IPS DF 4.7 (cell line): Measurements from ENCODE around the gene ETS1.

Source experiments
- DNase-seq: peaks from one replicate; pipeline ENCODE4 v3.0.0-alpha.2; 2013; ENCODE audit warnings: low spot score; ENCODE audit errors: extremely low read depth

The ETS1 gene

DNA sequence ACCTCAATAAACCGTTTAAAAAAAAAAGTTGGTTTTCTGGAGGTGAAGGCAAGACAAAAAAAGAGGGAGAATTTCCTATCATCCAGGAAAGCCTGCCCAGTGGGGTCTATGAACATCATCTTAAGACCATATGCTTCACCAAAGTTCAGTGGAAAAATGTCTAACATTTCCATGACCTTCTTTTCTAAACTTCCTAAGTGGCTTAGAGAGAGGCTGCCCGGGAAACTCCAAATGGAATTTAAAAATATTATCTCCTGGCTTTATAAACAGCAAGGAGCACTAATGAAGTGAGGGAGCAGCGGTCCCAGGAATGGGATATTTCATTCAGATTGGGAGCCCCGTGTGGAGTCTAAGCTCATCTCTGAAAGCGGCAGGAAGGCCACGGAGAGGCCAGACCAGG is 46.9 kb downstream of the ETS1 start:
- no peak for DNase-seq

DNA sequence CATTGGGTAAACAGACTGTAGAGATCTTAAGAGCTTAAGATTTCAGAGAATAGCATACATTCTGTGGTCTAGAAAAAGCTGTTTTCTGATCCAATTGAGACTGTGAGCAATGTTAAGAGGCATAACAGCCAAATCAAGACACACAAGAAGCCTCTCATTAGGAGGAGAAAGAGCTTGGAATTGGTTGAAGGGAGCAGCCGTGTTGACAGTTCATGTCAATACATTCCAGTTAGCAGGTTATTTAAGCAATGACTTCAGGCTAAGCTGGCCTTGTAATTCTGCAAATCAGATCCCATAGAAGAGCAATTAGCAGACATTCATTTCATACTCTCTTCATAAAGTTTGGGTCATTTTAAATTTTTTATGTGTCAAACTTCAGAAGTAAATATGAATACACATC is 50.9 kb downstream of the ETS1 start:
- no peak for DNase-seq

DNA sequence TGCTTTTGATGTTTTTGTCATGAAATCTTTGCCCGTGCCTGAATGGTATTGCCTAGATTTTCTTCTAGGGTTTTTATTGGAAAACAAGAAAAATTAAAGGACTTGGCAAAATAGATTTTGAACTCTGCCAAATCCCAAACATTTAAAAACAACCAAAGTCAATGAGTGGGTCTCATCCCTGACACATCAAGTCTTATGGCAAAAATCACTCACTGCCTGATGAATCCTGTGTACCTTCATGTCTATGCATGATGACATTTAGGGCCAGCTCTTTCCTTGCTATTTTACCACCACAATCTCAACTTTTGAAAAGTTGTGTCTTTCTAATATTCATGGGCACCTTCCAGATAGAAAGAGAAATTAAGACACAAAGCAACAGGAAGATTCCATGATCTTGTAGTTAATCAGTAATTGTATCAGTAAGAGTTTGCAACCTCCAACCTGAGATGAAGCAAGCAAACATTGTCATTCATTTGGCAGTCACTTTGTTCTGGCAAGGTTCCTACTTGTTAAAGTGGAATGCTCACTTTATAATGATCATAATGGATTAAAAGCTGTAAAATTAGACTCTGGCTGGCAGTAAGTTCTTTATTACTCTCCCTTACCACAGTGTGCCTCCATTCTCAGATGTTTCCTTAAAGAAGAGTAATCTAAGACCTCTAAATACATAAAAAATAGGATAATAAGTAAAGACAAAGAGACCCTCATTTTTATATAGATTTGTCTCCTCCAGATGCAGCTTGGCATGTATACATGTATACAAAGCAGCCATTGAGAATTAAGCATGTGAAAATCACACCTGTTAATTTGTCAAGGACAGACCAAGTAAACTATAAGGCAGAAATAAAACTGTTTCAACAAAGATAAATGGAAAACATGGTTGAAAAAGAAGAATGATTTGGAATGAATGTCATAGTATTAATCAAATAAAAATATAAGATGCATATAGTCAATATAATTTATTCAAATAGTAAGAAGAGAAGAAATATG is 51.6 kb downstream of the ETS1 start:
- no peak for DNase-seq

DNA sequence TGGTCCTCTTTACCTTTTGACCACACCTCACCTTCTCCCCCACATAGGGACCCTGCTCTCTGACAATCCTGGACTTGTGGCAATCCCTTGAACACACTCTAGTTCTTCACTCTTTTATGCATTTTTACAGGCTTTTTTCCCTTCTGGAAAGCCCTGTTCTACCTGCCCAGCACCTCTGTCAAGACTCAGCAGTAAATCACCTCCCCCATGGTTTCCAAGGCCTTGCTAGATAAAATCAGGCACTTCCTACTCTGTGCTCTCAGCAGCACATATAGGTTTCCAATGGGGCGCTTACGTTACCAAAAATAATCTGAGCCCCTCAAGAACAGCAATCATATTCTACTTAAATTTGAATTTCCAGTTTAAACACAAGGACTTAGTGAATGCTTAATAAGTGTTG is 53.9 kb downstream of the ETS1 start:
- DNase-seq: no peak

DNA sequence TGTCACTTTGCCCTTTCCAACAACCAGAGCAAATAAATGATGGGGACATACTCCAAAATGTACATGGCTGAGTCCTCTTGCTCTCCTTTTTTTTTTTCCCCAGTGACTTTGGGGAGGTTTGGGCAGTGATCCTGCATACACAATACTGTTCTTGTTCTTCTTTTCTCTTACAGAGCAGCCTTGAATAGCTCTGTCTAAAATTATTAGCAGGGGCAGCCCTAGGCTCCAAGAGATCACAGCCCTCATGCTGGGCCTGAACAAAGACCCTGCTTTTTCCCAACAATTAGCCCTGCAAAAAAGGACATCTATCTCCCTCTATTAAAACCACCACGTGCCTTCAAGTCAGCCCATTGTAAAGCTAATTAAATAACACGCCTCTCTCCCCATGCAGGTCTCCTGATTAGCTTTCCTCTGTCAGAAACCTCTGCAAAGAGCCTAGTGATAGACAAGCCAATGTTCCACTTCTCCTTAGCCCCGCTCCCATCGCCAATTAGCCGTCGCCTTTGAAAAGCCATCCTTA is 54.7 kb downstream of the ETS1 start:
- no peak for DNase-seq

DNA sequence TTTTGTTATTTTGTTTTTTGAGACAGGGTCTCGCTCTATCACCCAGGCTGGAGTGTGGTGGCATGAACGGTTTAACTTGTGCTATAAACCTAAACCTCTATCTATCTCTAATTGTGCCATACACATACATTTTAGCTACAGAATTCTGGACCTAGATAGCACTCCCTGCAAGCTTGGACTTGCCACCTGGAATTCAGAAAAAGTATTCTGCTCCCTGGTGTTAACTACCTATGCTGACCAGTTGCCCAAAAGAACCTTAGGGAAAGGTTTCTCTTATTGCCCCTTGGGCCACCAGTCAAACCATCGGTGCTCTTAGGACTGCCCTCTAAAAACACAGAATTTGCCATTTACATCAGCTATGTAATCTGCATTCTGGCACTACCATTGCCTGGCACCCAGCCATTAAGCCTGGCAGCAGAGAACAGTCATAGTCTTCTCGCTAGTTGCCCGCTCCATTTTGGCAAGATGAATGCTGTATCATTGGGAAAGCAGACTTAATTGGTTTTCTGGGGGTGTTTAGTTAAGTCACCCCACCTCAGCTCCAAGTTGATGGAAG is 55.3 kb downstream of the ETS1 start:
- DNase-seq: no peak

DNA sequence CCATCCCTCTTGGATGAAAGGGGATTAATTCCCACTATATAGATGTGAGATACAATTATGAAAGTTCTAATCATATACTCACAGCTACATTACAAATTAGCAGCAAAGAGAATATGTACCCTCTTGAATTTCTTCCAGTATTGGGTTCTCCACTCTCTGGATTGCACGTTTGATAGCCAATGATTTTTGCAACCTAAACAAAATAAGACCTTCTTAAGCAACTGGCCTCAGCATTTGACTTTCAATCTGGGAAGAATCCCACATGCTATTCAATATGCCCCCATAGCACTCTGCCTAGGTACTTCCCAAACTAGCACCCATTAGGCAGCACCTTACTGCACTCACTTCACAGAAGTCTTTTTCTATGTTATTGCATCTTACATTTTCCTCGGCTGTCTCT is 55.8 kb downstream of the ETS1 start:
- no peak for DNase-seq

DNA sequence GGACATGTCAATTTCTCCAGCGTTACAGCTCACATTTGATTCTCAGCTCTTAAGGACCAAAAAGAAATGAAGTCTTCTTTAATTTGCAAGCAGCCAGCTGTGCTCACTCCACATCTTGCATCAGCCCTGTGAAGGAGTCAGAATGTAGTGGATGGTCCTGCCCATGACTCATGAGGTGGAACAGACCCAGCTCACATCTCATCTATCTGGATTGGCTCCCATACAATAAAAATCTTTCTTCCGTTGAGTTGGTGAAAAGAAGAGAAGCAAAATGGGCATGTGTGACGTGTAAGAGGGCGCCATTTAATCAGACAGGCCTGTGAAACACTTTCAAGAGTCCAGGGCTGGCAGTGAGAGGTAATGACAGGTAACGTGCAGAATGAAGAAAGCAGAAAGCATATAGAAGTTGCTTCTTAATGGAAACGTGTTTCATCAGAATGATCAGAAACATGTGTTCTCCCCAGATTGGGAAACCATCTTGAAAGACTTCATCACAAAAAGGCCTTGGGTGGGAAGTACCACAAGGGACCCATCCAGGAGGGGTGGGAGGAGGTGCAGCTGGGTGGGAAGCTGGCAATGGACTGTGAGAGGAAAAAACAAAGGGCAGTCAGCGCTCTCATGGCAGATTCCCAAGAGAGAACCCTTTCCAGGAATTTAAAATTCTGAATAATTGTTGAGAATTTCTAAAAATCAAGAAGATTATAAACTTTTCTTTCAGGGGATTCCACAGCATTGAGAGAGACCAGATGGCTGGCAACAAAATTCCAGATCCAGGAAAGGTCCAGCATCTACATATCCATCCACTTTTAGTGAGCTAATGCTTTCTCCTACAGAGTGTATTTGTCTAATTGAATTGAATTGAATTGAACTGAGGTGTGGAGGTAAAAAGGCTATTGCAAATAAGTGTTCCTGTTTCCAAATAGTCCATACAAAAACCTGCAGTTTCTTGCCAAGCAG is 57.0 kb downstream of the ETS1 start:
- DNase-seq: no peak

DNA sequence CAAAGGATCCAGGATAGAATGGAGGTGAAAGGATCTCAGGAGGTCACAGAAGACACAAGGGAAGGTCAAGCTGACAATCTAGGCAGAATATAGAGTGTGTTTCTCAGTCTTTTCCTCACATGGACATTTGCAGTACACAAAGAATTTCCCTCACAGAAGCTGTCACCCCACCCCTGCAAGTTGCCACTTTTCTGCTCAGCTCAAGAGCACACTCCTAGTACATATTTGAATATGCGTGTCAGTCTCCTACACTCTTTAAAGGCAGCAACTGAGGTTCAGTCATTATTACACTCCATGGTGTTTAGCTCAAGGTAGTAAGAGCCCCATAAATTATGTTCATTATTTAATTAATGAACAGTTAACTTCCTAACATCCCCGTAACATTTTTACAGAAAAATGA is 59.1 kb downstream of the ETS1 start:
- no peak for DNase-seq

DNA sequence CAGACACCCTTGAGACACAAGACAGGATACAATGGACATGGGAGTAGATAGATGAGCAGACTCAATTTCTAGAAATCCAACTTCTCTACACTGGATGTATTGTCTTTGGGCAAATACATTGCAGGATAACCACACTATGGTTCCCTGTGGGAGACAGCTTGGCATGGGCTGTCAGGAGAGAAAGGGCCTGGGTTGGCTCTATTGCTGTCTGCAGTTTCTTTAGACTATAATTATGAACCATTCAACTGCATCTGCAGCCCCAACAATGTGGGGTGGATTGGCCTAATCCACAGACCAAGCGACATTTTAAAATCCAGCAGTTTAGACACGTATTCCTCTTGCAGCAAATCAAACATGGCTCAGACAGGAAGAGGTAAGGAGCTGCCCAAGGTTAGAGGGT is 60.3 kb downstream of the ETS1 start:
- no peak for DNase-seq

DNA sequence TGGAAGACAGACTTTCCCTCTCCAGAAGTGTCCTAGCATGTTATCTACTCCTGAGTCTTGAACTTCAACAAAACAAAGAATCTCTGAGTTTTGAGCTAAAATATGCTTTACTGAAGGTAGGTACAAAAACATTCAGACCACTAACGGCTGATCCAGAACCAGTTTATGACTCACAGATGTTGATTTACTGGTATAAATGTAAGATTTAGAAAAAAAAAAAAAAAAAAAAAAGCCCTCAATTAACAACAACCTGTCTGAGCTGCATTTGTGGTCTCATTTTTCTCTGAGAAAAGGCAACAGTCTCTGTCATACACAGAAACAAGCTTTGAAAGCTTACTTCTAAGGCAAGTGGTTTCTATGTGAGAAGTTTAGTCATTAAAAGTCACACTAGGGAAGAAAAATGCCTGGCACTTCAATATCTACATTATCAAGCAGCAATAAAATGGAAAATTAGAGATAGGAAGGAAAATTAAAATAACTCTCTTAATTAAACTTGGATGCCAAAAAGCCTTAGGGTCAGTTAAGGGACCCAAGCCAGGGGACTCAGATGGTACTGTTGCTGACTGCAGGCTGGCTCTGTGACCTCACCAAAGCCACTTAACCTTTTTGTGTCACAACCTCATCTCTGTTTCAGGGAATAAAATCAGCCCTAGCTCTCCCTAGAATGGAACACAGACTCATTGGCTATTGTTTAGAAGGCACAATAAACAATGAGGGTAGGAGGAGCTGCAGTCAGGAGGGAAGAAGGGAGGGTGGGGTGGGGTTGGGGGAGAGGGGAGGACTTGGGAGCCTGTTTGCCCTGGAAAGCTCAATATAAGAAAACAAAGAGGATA is 61.7 kb downstream of the ETS1 start:
- no peak for DNase-seq

DNA sequence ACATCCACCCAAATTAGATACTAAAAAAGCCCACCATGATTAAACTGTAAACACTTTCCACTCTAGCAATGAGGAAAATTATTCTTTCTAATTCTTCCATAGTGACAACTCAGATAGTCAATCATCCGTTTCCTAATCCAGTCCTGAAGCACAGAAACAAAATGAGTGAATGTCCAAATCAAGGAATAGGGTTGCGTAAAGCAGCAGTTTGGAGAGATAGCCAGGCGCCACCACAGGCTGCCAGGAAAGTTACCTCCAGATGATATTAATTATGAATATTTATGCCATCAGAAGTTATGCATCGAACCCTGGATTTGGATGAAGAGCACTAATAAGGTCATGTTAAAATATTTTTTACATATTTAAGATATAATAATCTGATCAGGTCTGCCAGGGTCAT is 63.2 kb downstream of the ETS1 start:
- no peak for DNase-seq

DNA sequence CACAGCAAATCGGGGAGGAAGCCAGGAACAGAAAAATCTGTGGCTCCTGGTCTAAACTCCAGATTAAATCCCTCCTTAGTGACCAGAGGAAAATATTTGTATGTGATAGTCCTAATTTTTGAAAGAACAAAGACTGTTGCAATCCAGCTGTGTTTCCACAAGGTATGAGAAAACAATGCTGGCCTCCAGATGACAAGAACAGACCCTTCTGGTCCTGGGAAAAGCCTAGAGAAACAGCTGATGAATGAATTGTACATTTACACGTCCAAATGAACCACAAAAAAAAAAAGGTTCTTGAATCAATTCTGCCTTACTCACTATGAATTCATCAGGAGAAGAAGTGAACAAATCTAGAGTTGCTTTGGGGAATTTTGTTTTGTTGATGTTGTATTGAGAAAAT is 63.7 kb downstream of the ETS1 start:
- no peak for DNase-seq

DNA sequence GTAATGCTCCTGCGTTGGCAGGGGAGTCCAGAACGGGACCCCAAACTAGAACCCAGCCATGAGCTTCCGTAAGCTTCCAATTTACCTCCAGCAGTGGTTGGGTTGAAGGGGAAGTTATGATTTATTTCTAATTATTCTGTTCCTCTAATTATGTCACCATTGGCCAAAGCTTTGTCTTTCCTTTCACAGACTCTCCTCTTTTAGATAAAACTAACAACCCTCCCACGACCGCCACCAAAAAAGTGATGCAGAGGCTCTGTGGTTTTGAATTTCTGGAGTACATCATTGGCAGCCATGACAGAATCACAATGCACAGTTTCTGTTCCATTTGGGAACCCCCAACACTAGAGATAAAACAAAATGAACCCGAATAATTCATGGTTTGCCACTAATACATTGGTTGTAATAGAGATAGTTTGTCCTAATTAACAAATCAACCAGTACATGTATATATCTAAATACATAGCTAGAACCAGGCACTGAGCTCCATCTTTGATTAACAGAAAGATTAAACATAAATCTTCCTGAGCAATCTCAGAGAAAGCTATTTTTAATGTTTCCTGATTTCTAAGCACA is 64.3 kb downstream of the ETS1 start:
- DNase-seq: no peak

DNA sequence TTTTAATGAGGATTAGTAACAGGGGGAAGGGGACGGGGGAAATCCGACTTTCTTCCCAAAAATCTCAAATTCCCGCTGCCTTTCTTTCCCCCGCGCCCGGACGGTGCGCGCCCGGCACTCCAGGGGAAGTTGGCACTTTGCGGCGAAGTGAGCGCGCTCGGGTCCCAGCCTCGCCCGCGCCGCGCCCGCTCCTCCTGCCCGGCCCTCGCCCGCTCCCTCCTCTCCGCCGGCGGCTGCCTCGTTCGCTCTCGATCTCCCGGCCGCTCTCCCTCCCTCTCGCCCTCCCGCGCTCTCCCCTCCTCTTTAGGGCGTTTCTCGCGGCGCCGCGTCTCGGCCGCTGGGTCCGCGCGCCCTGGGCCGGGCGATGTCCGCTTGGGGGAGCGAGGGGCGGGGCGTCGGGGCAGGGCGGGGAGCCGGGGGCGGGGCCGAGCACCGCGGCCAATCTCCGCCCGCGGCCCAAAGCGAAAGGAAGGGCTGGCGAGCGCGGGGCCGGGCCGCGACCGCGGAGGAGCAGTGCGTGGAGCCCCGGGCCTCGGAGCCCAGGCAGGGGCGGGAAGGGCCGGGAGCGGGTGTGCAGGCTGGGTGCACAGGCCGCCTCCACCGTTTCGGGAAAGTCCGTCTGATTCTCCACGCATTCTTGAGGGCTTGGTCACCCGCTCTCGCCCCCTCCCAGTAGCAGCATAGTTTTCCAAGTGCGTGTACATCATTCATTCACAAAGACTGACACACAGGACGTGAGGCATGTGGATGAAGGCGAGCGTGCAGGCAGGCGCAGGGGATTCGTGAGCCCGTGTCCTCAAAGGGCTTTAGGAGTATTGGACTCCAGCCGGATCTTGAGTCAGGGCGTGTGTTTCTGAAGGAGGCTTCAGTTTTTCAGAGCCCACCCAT is 65.1 kb downstream of the ETS1 start:
- peak; percentile 41 for DNase-seq

DNA sequence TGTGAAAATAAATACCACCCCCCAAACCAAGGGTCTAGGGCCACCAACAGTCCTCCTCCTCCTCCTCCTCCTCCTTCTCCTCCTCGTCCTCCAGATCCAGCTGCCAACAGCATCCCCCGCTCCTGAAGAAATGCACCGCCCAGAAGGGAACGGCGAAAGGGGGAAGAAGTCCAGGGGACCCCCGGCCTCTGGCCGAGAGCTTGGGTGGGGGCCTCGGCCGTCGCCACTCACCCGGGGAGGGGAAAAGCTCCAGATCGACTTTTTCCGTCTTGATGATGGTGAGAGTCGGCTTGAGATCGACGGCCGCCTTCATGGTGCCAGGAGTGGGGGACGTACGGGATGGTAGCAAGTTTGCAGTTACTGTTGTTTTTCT is 65.7 kb downstream of the ETS1 start:
- no peak for DNase-seq

DNA sequence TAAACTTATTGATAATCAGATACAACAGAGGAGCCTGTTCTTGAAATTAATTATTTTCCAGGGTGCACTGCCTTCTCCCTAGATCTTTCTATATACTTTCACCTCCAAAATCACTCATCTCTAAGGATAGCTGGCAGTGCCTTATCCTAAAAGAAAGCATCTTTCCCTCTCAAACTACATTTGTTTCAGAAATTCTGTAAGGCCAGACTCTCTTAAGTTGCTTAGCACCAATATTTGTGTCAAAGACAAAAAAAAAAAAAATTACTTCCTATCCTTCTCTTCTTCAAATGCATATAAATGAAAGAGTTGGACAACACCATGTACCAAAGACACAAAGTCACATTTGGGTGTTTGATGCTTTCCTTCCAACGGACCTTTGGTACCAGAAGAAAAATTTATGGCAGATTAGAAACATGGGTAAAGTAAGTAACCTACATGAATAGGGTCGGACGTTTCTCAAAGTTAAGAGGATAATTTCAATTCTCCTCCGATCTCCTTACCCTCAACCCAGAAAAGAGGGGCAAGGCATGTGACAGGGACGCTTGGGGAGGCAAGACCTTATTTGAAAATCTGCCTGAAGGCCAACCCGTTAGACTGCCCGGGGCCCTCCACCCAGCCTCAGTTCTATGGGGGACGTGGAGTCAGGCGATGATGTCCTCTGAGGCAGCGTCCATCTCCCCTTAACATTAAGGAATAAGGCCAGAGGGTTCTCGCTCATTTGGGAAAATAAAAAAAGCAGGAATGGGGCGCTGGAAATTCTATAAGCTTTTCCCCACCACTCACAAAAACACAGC is 66.3 kb downstream of the ETS1 start:
- no peak for DNase-seq

DNA sequence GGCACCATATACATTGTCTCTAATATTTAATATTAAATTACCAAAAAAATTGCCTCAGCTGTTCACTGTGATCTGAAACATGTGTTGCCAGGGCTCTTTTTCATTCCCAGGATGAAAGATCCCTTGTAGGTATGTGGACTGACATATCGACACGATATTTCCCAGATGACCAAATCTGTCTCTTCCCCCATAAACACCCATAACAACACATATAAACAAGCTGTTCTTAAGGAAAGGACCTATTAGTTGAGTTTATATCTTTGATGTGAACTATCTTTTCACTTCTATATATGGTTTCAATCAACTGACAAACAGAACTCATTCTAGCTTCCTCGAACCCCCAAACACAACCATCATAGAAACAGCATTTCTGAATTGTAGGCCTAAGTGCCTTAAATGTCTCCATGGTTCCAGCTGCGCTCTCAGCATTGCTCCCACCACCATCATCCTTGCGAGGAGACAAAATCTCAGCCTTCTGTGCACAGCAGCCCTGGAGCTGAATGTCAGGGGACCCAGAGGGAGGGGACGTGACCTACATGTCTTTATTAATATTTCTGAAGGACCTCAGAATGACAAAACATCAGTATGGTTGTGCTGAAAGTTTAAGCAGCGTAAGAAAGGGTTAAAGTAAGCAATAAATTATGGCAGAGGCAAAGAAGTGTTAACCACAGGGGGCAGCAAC is 67.0 kb downstream of the ETS1 start:
- DNase-seq: no peak
